Activated T-helper 17 cell treated with anti-CD3 and anti-CD28 coated beads, Interleukin-2, amount 50 U/mL, for 72 hours (primary cell): Measurements from ENCODE around the gene SLC8A1. TPM values are rescaled to one million over a fixed set of nuclear protein-coding genes. Genes with fewer than 3 reads are reported as not detected.

Experiments used
- ATAC-seq: fragments of 150-1000 bp; cut with Tn5 transposase; replicated peaks from 2 replicates; pipeline ENCODE4 v1.10.0; 2021; ENCODE audit warnings: mild to moderate bottlenecking, moderate library complexity
- H3K27ac Mint-ChIP-seq: one replicate; pipeline ENCODE4 v1.8.0; 2022; ENCODE audit warnings: mixed read lengths
- H3K27me3 Mint-ChIP-seq: one replicate; pipeline ENCODE4 v1.8.0; 2022; ENCODE audit warnings: mixed read lengths
- H3K36me3 Mint-ChIP-seq: one replicate; pipeline ENCODE4 v1.8.0; 2022; ENCODE audit warnings: low read depth, mild to moderate bottlenecking, mixed read lengths
- H3K4me1 Mint-ChIP-seq: one replicate; pipeline ENCODE4 v1.8.0; 2022; ENCODE audit warnings: mixed read lengths
- H3K4me3 Mint-ChIP-seq: one replicate; pipeline ENCODE4 v1.8.0; 2022; ENCODE audit warnings: mild to moderate bottlenecking, mixed read lengths
- H3K9me3 Mint-ChIP-seq: one replicate; pipeline ENCODE4 v1.8.0; 2022; ENCODE audit warnings: mixed read lengths
- total RNA-seq, 2 donors: library from RNA; stranded (reverse); gene quantifications; one replicate each; pipeline ENCODE4 v1.2.3, GENCODE V29; 2022

The SLC8A1 gene
- total RNA-seq, 2 donors from 2014 or later: 0.45 TPM; not detected in 1

GRCh38 chr2:40130251-40130994 lies 321.5 kb downstream of the SLC8A1 start:
- Mint-ChIP-seq H3K9me3 (no peaks in the 10 kb centered on the region), H3K27ac (no peak overlapping the region), H3K4me3 (no peak overlapping the region), H3K36me3 (no peaks in the 10 kb centered on the region), H3K4me1 (no peaks in the 10 kb centered on the region), H3K27me3 (no peaks in the 10 kb centered on the region)
- no peak for ATAC-seq

- Mint-ChIP-seq H3K36me3 (no peaks in the 10 kb centered on the region), H3K27me3 (no peaks in the 10 kb centered on the region), H3K4me1 (no peaks in the 10 kb centered on the region), H3K4me3 (no peak overlapping the region), H3K9me3 (no peaks in the 10 kb centered on the region), H3K27ac (no peak overlapping the region)
- ATAC-seq: no peak
These were observed 322.2 kb downstream of the SLC8A1 start for GRCh38 chr2:40129725-40130124.

DNA sequence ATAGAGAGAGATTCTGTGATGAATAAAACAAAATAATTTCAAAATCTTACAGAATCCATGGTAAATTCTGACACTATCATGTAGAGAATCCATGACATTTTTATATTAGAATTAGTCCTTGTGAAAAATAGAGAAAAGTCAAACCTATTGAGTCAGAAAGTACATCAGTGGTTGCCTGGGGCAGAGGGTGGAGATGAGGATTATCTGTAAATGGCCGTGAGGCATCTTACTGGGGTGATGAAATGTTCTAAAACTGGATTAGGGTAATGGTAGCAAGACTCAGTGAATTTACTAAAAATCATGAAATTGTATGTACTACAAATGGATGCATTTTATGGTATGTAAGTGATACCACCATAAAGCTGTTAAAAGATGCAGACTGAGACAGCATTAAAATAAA lies 323.1 kb downstream of the SLC8A1 start:
- Mint-ChIP-seq H3K27me3 (no peaks in the 10 kb centered on the region), H3K36me3 (no peaks in the 10 kb centered on the region), H3K4me3 (no peak overlapping the region), H3K9me3 (no peaks in the 10 kb centered on the region), H3K4me1 (no peaks in the 10 kb centered on the region), H3K27ac (no peak overlapping the region)
- ATAC-seq: no peak

GRCh38 chr2:40127890-40128557 lies 323.9 kb downstream of the SLC8A1 start:
- no peaks in the 10 kb centered on the region for H3K4me1 Mint-ChIP-seq
- ATAC-seq: no peak
- H3K27me3 Mint-ChIP-seq: no peaks in the 10 kb centered on the region
- no peak overlapping the region for H3K4me3 Mint-ChIP-seq
- H3K27ac Mint-ChIP-seq: no peak overlapping the region
- no peaks in the 10 kb centered on the region for H3K36me3 Mint-ChIP-seq
- no peaks in the 10 kb centered on the region for H3K9me3 Mint-ChIP-seq

DNA sequence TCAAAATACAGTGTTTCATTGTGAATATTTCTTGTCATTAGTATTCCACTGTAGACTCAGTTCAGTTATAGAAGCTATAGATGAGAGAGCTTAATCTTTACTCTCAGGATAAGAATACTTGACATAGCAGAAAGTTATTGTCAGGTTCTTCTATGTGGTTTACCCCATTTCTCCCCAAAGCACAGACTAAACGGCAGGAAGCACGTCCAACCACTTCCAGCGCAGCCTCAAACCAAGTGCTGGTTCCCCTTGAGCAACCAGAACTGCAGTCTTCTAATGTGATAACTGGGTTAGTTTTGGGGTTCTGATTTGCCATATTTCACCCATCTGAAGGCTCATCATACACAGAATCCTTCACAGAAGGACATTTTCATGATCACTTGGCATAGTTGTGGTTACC lies 324.7 kb downstream of the SLC8A1 start:
- no peak overlapping the region for H3K4me3 Mint-ChIP-seq
- H3K27me3 Mint-ChIP-seq: no peaks in the 10 kb centered on the region
- no peaks in the 10 kb centered on the region for H3K4me1 Mint-ChIP-seq
- H3K27ac Mint-ChIP-seq: no peak overlapping the region
- ATAC-seq: no peak
- no peaks in the 10 kb centered on the region for H3K9me3 Mint-ChIP-seq
- H3K36me3 Mint-ChIP-seq: no peaks in the 10 kb centered on the region

- H3K36me3 Mint-ChIP-seq: no peaks in the 10 kb centered on the region
- no peak overlapping the region for H3K4me3 Mint-ChIP-seq
- H3K4me1 Mint-ChIP-seq: no peaks in the 10 kb centered on the region
- no peaks in the 10 kb centered on the region for H3K27me3 Mint-ChIP-seq
- H3K27ac Mint-ChIP-seq: no peak overlapping the region
- no peaks in the 10 kb centered on the region for H3K9me3 Mint-ChIP-seq
- ATAC-seq: no peak
These were observed 325.9 kb downstream of the SLC8A1 start for GRCh38 chr2:40126006-40126405.

GRCh38 chr2:40123746-40124145 lies 328.1 kb downstream of the SLC8A1 start:
- Mint-ChIP-seq H3K27me3 (no peaks in the 10 kb centered on the region), H3K4me3 (no peak overlapping the region), H3K27ac (no peak overlapping the region), H3K36me3 (no peaks in the 10 kb centered on the region), H3K9me3 (no peaks in the 10 kb centered on the region), H3K4me1 (no peaks in the 10 kb centered on the region)
- ATAC-seq: no peak

DNA sequence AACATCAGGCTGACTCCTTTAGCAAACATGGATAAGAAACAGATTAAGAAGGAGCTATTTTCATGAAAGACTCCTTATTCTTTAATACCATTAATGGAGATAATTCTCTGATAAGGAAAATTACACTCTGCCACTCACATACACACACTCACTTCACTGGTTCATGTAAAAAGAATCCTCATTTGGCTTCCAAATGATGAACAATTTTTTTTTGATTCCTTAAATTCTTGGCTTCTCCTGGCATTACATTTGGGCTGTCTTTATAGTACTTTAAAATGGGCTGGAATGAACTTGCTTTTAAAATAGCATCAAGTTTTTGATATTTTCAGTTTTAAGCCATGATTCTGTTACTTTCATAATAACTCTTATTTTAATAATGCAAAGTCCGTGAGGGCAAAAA lies 328.6 kb downstream of the SLC8A1 start:
- H3K9me3 Mint-ChIP-seq: no peaks in the 10 kb centered on the region
- ATAC-seq: no peak

GRCh38 chr2:40120957-40121356 lies 330.9 kb downstream of the SLC8A1 start:
- Mint-ChIP-seq H3K36me3 (no peaks in the 10 kb centered on the region), H3K27me3 (no peaks in the 10 kb centered on the region), H3K27ac (no peak overlapping the region), H3K4me3 (no peak overlapping the region), H3K9me3 (no peaks in the 10 kb centered on the region), H3K4me1 (no peaks in the 10 kb centered on the region)
- ATAC-seq: no peak

More for the DNA sequence above, 328.6 kb downstream of the SLC8A1 start:
- H3K36me3 Mint-ChIP-seq: no peaks in the 10 kb centered on the region
- no peak overlapping the region for H3K27ac Mint-ChIP-seq
- no peak overlapping the region for H3K4me3 Mint-ChIP-seq
- H3K27me3 Mint-ChIP-seq: no peaks in the 10 kb centered on the region
- no peaks in the 10 kb centered on the region for H3K4me1 Mint-ChIP-seq

DNA sequence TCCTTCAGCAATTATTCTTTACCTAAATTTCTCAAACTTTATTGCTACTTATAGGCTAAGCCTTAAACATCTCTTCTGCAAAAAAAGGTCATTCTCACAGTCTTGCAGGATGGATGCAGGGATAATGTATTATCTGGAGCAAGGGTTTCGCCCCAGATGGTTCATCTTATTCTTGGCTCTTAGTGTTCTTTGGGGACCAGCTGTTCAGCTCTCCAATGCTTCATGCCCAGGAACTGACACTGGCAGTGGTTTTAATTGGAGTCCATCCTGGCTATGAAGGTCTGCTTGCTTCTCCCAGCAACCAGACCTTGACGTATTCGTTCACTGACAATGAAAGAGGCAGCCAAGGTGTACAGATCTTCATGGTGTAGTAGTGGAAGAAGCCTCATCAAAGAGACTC lies 331.9 kb downstream of the SLC8A1 start:
- no peaks in the 10 kb centered on the region for H3K9me3 Mint-ChIP-seq
- no peak overlapping the region for H3K4me3 Mint-ChIP-seq
- ATAC-seq: no peak

DNA sequence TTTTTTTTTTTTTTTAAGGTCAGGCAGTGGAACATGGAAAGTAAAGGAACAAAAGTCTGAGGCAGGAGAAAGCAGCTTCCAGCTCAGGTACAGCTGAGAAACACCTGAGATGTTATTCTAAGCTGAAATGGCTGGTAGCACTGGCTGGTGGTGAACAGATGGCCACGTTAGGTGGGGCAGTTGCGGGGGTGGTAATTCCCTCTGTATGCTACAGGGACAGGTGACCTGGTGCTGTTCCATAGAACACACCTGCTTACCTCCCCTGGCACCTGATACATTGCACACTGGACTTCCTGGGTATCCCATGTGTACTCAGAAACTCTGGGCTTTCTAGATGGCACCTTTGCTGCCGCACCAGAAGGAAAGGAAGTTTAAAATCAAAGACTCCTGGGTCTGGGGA lies 333.3 kb downstream of the SLC8A1 start:
- H3K36me3 Mint-ChIP-seq: no peaks in the 10 kb centered on the region
- ATAC-seq: no peak

More for the DNA sequence above, 331.9 kb downstream of the SLC8A1 start:
- Mint-ChIP-seq H3K4me1 (no peaks in the 10 kb centered on the region), H3K27me3 (no peaks in the 10 kb centered on the region), H3K36me3 (no peaks in the 10 kb centered on the region), H3K27ac (no peak overlapping the region)

DNA sequence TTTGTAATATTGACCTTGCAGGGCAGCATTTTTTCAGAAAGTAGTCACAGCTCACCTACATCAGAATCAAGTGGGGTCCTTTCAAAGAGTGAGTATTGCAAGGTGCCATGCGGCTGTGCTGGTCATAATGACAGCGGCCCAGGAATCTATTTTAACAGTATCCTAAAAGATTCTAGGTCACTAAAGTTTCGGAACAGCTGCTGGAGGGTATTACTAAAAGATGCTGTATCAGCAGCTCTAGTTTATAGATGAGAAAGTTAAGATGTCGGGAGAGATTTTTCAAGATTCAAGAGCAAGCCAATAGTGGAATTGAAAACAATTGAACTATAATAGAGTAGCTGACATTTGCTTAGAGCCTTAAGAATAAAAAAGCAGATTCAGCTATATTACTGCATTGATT lies 336.0 kb downstream of the SLC8A1 start:
- no peak for ATAC-seq
- no peaks in the 10 kb centered on the region for H3K36me3 Mint-ChIP-seq
- no peak overlapping the region for H3K27ac Mint-ChIP-seq
- no peaks in the 10 kb centered on the region for H3K9me3 Mint-ChIP-seq
- no peak overlapping the region for H3K4me3 Mint-ChIP-seq
- H3K4me1 Mint-ChIP-seq: no peaks in the 10 kb centered on the region
- H3K27me3 Mint-ChIP-seq: no peaks in the 10 kb centered on the region

More for the DNA sequence above, 333.3 kb downstream of the SLC8A1 start:
- no peaks in the 10 kb centered on the region for H3K27me3 Mint-ChIP-seq
- H3K4me3 Mint-ChIP-seq: no peak overlapping the region
- no peaks in the 10 kb centered on the region for H3K4me1 Mint-ChIP-seq
- no peaks in the 10 kb centered on the region for H3K9me3 Mint-ChIP-seq
- no peak overlapping the region for H3K27ac Mint-ChIP-seq

- no peak overlapping the region for H3K27ac Mint-ChIP-seq
- no peaks in the 10 kb centered on the region for H3K36me3 Mint-ChIP-seq
- no peaks in the 10 kb centered on the region for H3K4me1 Mint-ChIP-seq
- H3K27me3 Mint-ChIP-seq: no peaks in the 10 kb centered on the region
- no peak for ATAC-seq
- no peak overlapping the region for H3K4me3 Mint-ChIP-seq
- no peaks in the 10 kb centered on the region for H3K9me3 Mint-ChIP-seq
These were observed 336.5 kb downstream of the SLC8A1 start for GRCh38 chr2:40115348-40115747.

- no peaks in the 10 kb centered on the region for H3K9me3 Mint-ChIP-seq
- H3K4me1 Mint-ChIP-seq: no peaks in the 10 kb centered on the region
- H3K36me3 Mint-ChIP-seq: no peaks in the 10 kb centered on the region
- H3K27me3 Mint-ChIP-seq: no peaks in the 10 kb centered on the region
- H3K4me3 Mint-ChIP-seq: no peak overlapping the region
- no peak overlapping the region for H3K27ac Mint-ChIP-seq
- no peak for ATAC-seq
These were observed 337.9 kb downstream of the SLC8A1 start for GRCh38 chr2:40113997-40114396.

GRCh38 chr2:40113272-40113968 lies 338.5 kb downstream of the SLC8A1 start:
- ATAC-seq: no peak
- H3K4me3 Mint-ChIP-seq: no peak overlapping the region
- no peaks in the 10 kb centered on the region for H3K36me3 Mint-ChIP-seq
- no peaks in the 10 kb centered on the region for H3K9me3 Mint-ChIP-seq
- H3K27me3 Mint-ChIP-seq: no peaks in the 10 kb centered on the region
- H3K27ac Mint-ChIP-seq: no peak overlapping the region
- no peaks in the 10 kb centered on the region for H3K4me1 Mint-ChIP-seq
